SH-SY5Y (cell line): ENCODE results near the gene OLFM1.

Experiments
- GATA2 ChIP-seq: IDR thresholded peaks from 2 replicates; pipeline ENCODE4 v1.6.1; 2011; ENCODE audit warnings: mild to moderate bottlenecking, low read depth, low read length
- GATA3 ChIP-seq: IDR thresholded peaks from 2 replicates; pipeline ENCODE4 v1.6.1; 2011; ENCODE audit warnings: low read depth, mild to moderate bottlenecking, low read length, moderate library complexity

DNA sequence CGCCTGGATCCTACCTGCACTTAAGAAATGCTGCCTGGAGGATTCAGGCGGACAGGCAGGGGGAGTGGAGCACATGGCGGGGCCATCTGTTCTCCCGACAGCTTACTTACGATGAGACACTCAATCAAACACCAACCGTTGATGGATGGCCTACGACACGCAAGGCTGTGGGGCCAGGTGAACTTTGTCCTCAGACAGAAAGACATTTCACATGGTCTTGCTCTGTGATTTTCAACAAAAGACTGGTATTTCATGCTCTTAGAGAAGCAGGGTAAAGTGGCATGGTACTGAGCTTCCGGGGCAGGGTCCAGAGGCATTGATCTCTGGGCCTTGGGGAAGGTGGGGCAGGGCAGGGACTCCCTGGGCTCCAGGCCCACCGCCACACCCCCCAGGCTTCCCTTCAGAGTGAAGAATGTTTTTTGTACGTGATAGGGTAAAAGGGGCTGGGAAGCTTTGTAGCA is 9.1 kb upstream of the OLFM1 start:
- TF ChIP-seq GATA2 (no peak), GATA3 (no peak)
